ENCODE measurements around the gene KIAA1614.
"Not testable (repeated sequence)": the region's sequence is repeated elsewhere in the genome, so short reads cannot be mapped to it uniquely, and the experiment has no call there.

The KIAA1614 gene

DNA sequence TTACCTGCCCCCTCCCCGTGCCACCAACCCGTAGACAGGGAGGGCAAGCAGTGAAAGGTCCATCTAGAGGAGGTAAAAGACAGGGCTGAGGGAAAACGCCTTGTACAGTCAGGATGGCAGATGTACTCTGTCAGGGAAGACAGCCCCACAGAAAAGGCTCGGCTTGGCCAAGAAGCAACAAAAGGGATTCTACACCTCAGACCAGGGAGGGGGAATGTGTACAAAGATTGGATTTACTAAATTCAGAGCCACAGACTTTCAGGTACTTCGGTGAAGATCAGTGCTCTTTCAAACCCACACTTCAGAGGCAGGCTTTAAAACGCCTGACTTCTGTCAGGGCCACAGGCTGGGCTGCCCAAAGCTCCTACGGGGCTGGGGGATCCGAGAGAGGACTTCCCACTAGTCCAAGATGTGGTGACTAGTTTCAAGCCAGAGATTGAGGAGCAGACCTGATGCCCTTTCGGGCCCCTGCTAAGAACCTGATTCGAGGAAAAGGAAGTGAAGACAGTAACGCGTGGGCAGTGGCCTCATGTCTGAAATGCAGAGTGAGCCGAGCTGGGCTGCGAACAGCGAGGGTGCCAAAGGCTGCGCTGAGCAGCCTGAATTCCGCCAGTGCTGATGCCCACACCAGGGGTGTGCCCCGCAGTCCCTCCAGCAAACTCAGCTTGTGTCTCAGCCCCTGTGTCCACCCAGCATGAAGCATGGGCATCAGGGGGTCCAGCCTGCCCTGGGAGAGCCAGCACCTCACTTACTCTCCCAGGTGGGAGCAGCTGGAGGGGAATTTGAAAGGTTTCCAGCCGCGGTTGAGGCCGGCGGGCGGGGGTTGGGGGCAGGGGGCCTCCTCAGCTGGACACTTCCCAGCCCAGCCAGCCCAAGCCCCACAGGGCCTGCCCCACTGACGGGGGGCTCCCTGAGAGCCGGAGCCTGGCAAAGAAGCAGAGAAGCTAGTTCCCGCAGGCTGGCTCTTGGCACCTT is 36.2 kb downstream of the KIAA1614 start:
- no peak for TF ChIP-seq ZNF274 (IDR thresholded peaks at IDR 0.05; ENCODE audit: low read depth, low read length)
- H3K4me3 ChIP-seq (ENCODE audit: low read length), result no peak overlapping the region

DNA sequence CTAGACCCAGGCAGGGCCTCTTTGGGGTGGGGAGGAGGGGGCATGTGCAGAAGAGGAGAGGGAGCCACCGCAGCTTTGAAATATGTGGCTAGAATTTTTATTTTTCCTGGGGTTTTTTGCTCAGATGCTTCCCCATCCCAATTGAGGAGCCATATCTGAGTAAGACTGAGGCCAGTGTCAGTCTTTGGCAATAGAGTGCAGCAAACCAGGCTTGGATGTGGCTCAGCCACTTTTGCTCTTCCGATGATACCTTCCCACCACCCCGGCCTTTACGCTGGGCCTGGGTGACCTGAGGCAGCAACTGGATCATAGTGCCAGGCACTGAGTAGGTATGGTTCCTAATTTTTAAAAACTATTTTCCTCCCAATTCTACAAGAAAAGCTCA is 36.9 kb downstream of the KIAA1614 start:
- TF ChIP-seq ZNF274 (IDR thresholded peaks at IDR 0.05; ENCODE audit: low read depth, low read length), result no peak

GRCh38 chr1:180950321-180950720 is 37.6 kb downstream of the KIAA1614 start:
- no peak for TF ChIP-seq ZNF274 (IDR thresholded peaks at IDR 0.05; ENCODE audit: low read depth, low read length)
- H3K4me3 ChIP-seq (ENCODE audit: low read length), result no peak overlapping the region

More for the DNA sequence above, 36.9 kb downstream of the KIAA1614 start:
- H3K4me3 ChIP-seq (ENCODE audit: low read length), result no peak overlapping the region

- TF ChIP-seq ZNF274 (IDR thresholded peaks at IDR 0.05; ENCODE audit: low read depth, low read length), result no peak
- no peak overlapping the region for H3K4me3 ChIP-seq (ENCODE audit: low read length)
These were observed 38.6 kb downstream of the KIAA1614 start for GRCh38 chr1:180951186-180951745.

GRCh38 chr1:180951836-180952656 is 39.3 kb downstream of the KIAA1614 start:
- H3K4me3 ChIP-seq (ENCODE audit: low read length), result no peak overlapping the region
- no peak for TF ChIP-seq ZNF274 (IDR thresholded peaks at IDR 0.05; ENCODE audit: low read depth, low read length)

GRCh38 chr1:180952657-180953013 is 39.9 kb downstream of the KIAA1614 start:
- H3K4me3 ChIP-seq (ENCODE audit: low read length), result no peak overlapping the region
- no peak for TF ChIP-seq ZNF274 (IDR thresholded peaks at IDR 0.05; ENCODE audit: low read depth, low read length)

DNA sequence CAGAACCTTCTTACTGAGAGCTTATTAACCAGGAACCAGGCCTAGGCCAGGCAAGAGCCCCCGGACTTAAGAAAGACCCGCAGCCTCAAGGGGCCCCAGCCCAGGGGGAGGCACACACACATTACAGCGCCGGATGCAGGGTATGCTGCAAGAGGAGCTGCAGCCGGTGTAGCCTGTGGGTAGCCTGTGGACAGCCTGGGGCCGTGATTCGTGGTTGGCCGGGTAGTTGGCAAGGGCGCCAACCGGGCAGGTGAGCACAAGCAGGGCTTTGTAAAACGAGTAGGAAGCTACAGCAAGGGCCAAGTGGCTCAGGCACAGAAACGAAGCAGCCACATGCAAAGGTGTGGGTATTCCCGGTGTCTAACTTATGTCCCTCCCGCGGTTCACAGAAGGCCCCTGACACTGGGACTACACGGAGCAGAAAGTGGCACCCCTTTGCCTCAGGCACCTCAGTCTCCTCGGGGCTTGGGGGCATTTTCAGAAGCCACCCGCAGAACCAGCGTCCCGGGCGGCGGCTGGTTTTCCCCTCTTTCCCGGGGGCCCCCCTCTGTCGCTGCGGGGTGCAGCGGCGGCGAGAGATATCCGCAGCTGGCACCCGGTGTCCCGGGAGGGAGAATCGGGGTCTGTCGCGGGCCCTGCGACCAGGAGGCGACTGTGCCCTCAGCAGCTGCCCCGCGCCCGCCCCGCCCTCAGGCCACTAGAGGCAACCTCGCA is 40.8 kb downstream of the KIAA1614 start:
- H3K4me3 ChIP-seq (ENCODE audit: low read length), result peak overlapping the region; percentile 46; the same call in 1 of the 2 replicates
- TF ChIP-seq ZNF274 (IDR thresholded peaks at IDR 0.05; ENCODE audit: low read depth, low read length), result no peak

DNA sequence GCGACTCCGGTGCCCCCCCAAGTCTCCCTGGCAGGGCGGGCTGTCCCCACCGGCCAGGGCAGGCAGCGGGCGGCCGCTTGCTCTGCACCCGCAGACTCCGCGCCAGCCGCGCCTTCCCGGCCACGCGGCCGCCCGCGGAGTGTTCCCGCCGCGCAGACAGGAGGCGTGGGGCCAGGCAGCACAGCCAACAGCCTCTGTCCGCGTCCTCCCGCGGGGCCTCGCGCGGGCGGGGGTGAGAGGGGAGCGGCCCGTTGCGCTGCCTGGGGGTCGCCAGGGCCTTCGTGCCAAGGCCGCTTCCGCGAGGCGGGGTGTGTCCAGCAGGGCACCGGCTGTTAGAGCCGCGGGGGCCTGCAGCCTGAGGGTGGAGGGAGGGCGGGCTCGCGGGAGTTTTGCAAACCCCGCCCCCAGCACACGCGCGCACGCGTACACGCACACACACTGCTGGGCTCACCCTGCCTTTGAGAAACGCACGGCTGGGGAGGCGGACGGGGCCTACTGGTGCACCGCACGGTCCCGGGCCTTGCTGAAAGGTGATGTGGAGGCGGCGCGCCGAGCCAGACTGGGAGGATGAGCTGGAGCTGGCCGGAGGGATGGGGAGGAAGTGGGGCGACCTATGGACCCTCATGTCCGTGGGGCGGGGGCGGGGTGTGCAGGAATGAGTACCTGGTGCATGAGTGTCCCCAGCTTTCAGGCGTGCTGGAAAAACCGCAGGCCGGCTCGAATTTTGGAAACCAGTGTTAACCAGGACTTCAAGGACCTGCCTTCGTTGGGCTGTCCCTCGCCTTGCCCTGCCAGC is 41.5 kb downstream of the KIAA1614 start:
- no peak for TF ChIP-seq ZNF274 (IDR thresholded peaks at IDR 0.05; ENCODE audit: low read depth, low read length)
- peak overlapping the region; percentile 46; the same call in 1 of the 2 replicates for H3K4me3 ChIP-seq (ENCODE audit: low read length)

DNA sequence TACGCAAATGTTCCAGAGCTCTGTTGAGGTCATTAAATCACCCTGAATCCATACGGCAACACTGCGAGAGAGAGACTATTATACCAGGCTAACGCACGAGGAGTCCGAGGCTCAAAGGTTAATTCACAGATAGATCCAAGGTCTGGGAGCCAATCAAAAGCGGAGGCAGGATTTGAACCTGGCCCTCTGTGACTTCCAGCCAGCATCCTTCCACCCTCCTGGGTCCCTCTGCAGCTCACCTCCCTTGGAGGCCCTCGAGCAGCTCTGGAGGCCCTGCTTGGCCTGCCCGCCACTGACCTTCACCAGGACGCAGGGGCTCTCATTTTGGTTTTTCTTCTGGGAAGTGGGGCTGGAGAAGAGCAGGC is 42.1 kb downstream of the KIAA1614 start:
- no peak for TF ChIP-seq ZNF274 (IDR thresholded peaks at IDR 0.05; ENCODE audit: low read depth, low read length)
- no peak overlapping the region for H3K4me3 ChIP-seq (ENCODE audit: low read length)

GRCh38 chr1:180956028-180956640 is 43.4 kb downstream of the KIAA1614 start:
- TF ChIP-seq ZNF274 (IDR thresholded peaks at IDR 0.05; ENCODE audit: low read depth, low read length), result no peak
- H3K4me3 ChIP-seq (ENCODE audit: low read length), result no peak overlapping the region

DNA sequence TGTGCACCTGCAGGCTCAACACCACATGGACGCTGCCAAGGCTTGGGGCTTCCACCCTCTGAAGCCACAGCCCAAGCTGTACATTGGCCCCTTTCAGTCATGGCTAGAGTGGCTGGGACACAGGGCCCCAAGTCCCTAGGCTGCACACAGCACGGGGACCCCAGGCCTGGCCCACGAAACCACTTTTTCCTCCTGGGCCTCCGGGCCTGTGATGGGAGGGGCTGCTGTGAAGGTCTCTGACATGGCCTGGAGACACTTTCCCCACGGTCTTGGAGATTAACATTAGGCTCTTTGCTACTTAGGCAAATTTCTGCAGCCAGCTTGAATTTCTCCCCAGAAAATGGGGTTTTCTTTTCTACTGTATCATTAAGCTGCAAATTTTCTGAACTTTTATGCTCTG is 46.9 kb downstream of the KIAA1614 start:
- H3K4me3 ChIP-seq (ENCODE audit: low read length), result not testable (repeated sequence)

DNA sequence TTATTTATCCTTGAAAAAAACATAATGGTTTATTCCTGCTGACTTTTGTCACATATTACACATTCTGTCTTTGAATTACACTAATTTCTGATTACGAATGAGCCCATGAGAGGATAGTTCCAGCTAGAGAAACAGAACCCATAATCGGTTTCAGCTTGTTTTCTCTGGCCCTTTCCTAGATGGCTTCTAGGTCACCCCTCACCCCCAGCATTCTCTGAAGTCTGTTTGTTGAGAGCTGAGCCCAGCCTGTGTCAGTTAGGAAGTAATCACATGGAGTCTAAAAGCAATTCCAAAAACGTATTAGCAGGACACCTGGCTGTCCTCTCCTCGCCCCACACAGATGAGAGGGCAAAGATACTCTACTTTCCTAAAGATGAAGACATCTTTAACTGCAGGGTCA is 48.9 kb downstream of the KIAA1614 start:
- no peak for TF ChIP-seq ZNF274 (IDR thresholded peaks at IDR 0.05; ENCODE audit: low read depth, low read length)
- H3K4me3 ChIP-seq (ENCODE audit: low read length), result no peak overlapping the region

- no peak for TF ChIP-seq ZNF274 (IDR thresholded peaks at IDR 0.05; ENCODE audit: low read depth, low read length)
These were observed 49.5 kb downstream of the KIAA1614 start for GRCh38 chr1:180962178-180962577.

More at GRCh38 chr1:180962178-180962577, 49.5 kb downstream of the KIAA1614 start:
- H3K4me3 ChIP-seq (ENCODE audit: low read length), result no peak overlapping the region

Data from GM08714 (cell line).